ENCODE measurements around the gene PFN4.

- TF ChIP-seq CTCF (IDR thresholded peaks at IDR 0.05; ENCODE audit: low read depth, low read length) = no peak
- TF ChIP-seq POLR2A (IDR thresholded peaks at IDR 0.05; ENCODE audit: extremely low read depth, insufficient read length) = no peak
- no peak for TF ChIP-seq MAX (IDR thresholded peaks at IDR 0.05; ENCODE audit: low read depth, low read length)
- TF ChIP-seq MYC (IDR thresholded peaks at IDR 0.05; ENCODE audit: low read depth, low read length) = no peak
These were observed 11.7 kb downstream of the PFN4 start for GRCh38 chr2:24111407-24111901.
